Activated naive CD4-positive, alpha-beta T cell treated with anti-CD3 and anti-CD28 coated beads, Interleukin-2, amount 50 U/mL, for 72 hours (primary cell): ENCODE data around the gene CENPN. TPM values are rescaled to one million over a fixed set of nuclear protein-coding genes. Genes with fewer than 3 reads are reported as not detected.

Experiments used
- total RNA-seq, 2 donors: library from RNA; stranded (reverse); gene quantifications; one replicate each; pipeline ENCODE4 v1.2.3, GENCODE V29; 2022

Gene CENPN
- total RNA-seq, 2 donors from 2014 or later, result 41.7 to 57.9 TPM

Other genes with a start within 250 kb of the CENPN start
- 10 to 100 TPM; 10.8 to 42.4 TPM for gene CDYL2, start 202.6 kb upstream of the CENPN start, total RNA-seq
- 100 to 1,000 TPM; 107 to 144 TPM for gene CMC2, start 329 bp upstream of the CENPN start, total RNA-seq
- gene ATMIN, start 28.6 kb downstream of the CENPN start, total RNA-seq, result 10 to 100 TPM; 12.4 to 16.5 TPM
- gene C16orf46, start 70.0 kb downstream of the CENPN start, total RNA-seq, result 1 to 10 TPM in 1 of 2 donors, under 1 TPM in 1; 0.59 to 2.4 TPM
- 10 to 100 TPM; 14.4 to 18.9 TPM for gene GCSH, start 89.2 kb downstream of the CENPN start, total RNA-seq
- not detected for gene BCO1, start 231.5 kb downstream of the CENPN start, total RNA-seq